ENCODE data around the gene PIK3CG.

The PIK3CG gene

GRCh38 chr7:106836816-106837215 is 28.3 kb upstream of the PIK3CG start:
- no peak for TF ChIP-seq CEBPB (IDR thresholded peaks at IDR 0.05)
- TF ChIP-seq NFIC (IDR thresholded peaks at IDR 0.05): no peak
- no peak for TF ChIP-seq CREB1 (IDR thresholded peaks at IDR 0.05; ENCODE audit: low read depth)
- no peak for TF ChIP-seq YY1 (IDR thresholded peaks at IDR 0.05; ENCODE audit: low read depth)
- TF ChIP-seq USF1 (IDR thresholded peaks at IDR 0.05): no peak
- no peak for TF ChIP-seq RAD21 (IDR thresholded peaks at IDR 0.05; ENCODE audit: low read depth)
- no peak for TF ChIP-seq ZBTB7A (IDR thresholded peaks at IDR 0.05; ENCODE audit: low read depth)
- no peak for TF ChIP-seq TAF1 (IDR thresholded peaks at IDR 0.05; ENCODE audit: low read depth)

GRCh38 chr7:106839511-106839910 is 25.6 kb upstream of the PIK3CG start:
- TF ChIP-seq MAX (IDR thresholded peaks at IDR 0.05): no peak
- TF ChIP-seq EP300 (IDR thresholded peaks at IDR 0.05; ENCODE audit: borderline replicate concordance): no peak
- TF ChIP-seq TAF1 (IDR thresholded peaks at IDR 0.05; ENCODE audit: low read depth): no peak
- TF ChIP-seq FOXM1 (IDR thresholded peaks at IDR 0.05; ENCODE audit: borderline replicate concordance, low read depth): no peak
- no peak for TF ChIP-seq ZBTB7A (IDR thresholded peaks at IDR 0.05; ENCODE audit: low read depth)
- no peak for TF ChIP-seq CREB1 (IDR thresholded peaks at IDR 0.05; ENCODE audit: low read depth)
- TF ChIP-seq NFIC (IDR thresholded peaks at IDR 0.05): no peak
- no peak for TF ChIP-seq EGR1 (IDR thresholded peaks at IDR 0.05)
- TF ChIP-seq TCF12 (IDR thresholded peaks at IDR 0.05; ENCODE audit: low read depth): no peak
- no peak for TF ChIP-seq USF1 (IDR thresholded peaks at IDR 0.05)
- no peak for TF ChIP-seq RAD21 (IDR thresholded peaks at IDR 0.05; ENCODE audit: low read depth)
- TF ChIP-seq YY1 (IDR thresholded peaks at IDR 0.05; ENCODE audit: low read depth): no peak
- no peak for TF ChIP-seq REST (IDR thresholded peaks at IDR 0.05; ENCODE audit: low read depth)
- TF ChIP-seq CEBPB (IDR thresholded peaks at IDR 0.05): no peak
- no peak for TF ChIP-seq TEAD4 (IDR thresholded peaks at IDR 0.05)

GRCh38 chr7:106840342-106840741 is 24.7 kb upstream of the PIK3CG start:
- TF ChIP-seq EP300 (IDR thresholded peaks at IDR 0.05; ENCODE audit: borderline replicate concordance) (no peak), ZBTB7A (IDR thresholded peaks at IDR 0.05; ENCODE audit: low read depth) (no peak), FOXM1 (IDR thresholded peaks at IDR 0.05; ENCODE audit: borderline replicate concordance, low read depth) (no peak), EGR1 (IDR thresholded peaks at IDR 0.05) (no peak), MAX (IDR thresholded peaks at IDR 0.05) (no peak), TEAD4 (IDR thresholded peaks at IDR 0.05) (no peak), USF1 (IDR thresholded peaks at IDR 0.05) (no peak), RAD21 (IDR thresholded peaks at IDR 0.05; ENCODE audit: low read depth) (no peak), REST (IDR thresholded peaks at IDR 0.05; ENCODE audit: low read depth) (no peak), CEBPB (IDR thresholded peaks at IDR 0.05) (no peak), CREB1 (IDR thresholded peaks at IDR 0.05; ENCODE audit: low read depth) (no peak), NFIC (IDR thresholded peaks at IDR 0.05) (no peak), YY1 (IDR thresholded peaks at IDR 0.05; ENCODE audit: low read depth) (no peak), TAF1 (IDR thresholded peaks at IDR 0.05; ENCODE audit: low read depth) (no peak), TCF12 (IDR thresholded peaks at IDR 0.05; ENCODE audit: low read depth) (no peak)

- TF ChIP-seq USF1 (IDR thresholded peaks at IDR 0.05): no peak
- no peak for TF ChIP-seq TEAD4 (IDR thresholded peaks at IDR 0.05)
- no peak for TF ChIP-seq CREB1 (IDR thresholded peaks at IDR 0.05; ENCODE audit: low read depth)
These were observed 23.1 kb upstream of the PIK3CG start for GRCh38 chr7:106841896-106842390.

GRCh38 chr7:106844279-106844997 is 20.6 kb upstream of the PIK3CG start:
- TF ChIP-seq TAF1 (IDR thresholded peaks at IDR 0.05; ENCODE audit: low read depth) (no peak), MAX (IDR thresholded peaks at IDR 0.05) (no peak), NFIC (IDR thresholded peaks at IDR 0.05) (no peak), TEAD4 (IDR thresholded peaks at IDR 0.05) (no peak), EGR1 (IDR thresholded peaks at IDR 0.05) (no peak), YY1 (IDR thresholded peaks at IDR 0.05; ENCODE audit: low read depth) (no peak), USF1 (IDR thresholded peaks at IDR 0.05) (no peak), CEBPB (IDR thresholded peaks at IDR 0.05) (no peak), EP300 (IDR thresholded peaks at IDR 0.05; ENCODE audit: borderline replicate concordance) (no peak), TCF12 (IDR thresholded peaks at IDR 0.05; ENCODE audit: low read depth) (no peak), REST (IDR thresholded peaks at IDR 0.05; ENCODE audit: low read depth) (no peak), ZBTB7A (IDR thresholded peaks at IDR 0.05; ENCODE audit: low read depth) (no peak), FOXM1 (IDR thresholded peaks at IDR 0.05; ENCODE audit: borderline replicate concordance, low read depth) (no peak), RAD21 (IDR thresholded peaks at IDR 0.05; ENCODE audit: low read depth) (no peak), CREB1 (IDR thresholded peaks at IDR 0.05; ENCODE audit: low read depth) (no peak)

Measured in Ishikawa (cell line).